Hippocampal formation (tissue), 2 donors: ENCODE results near the gene NLGN1.

Experiments used
- DNase-seq, 2 donors: peaks; one replicate each; lab custom pipeline; 2025; lab: John Stamatoyannopoulos, UW

Gene NLGN1

GRCh38 chr3:173632945-173633344 is 235.4 kb downstream of the NLGN1 start:
- no peak for DNase-seq

- DNase-seq, result no peak
Measured at GRCh38 chr3:173635826-173636225, 238.3 kb downstream of the NLGN1 start.

- no peak for DNase-seq
Measured at GRCh38 chr3:173639098-173639497, 241.6 kb downstream of the NLGN1 start.

- DNase-seq, result no peak
Measured at GRCh38 chr3:173641696-173642095, 244.2 kb downstream of the NLGN1 start.

- no peak for DNase-seq
Measured at GRCh38 chr3:173644086-173645082, 246.8 kb downstream of the NLGN1 start.

- DNase-seq, result no peak
Measured at GRCh38 chr3:173650596-173650995, 253.1 kb downstream of the NLGN1 start.

- no peak for DNase-seq
Measured at GRCh38 chr3:173652093-173652492, 254.5 kb downstream of the NLGN1 start.

- DNase-seq, result no peak
Measured at GRCh38 chr3:173653781-173654180, 256.2 kb downstream of the NLGN1 start.

GRCh38 chr3:173659972-173660371 is 262.4 kb downstream of the NLGN1 start:
- no peak for DNase-seq

GRCh38 chr3:173660645-173661299 is 263.2 kb downstream of the NLGN1 start:
- no peak for DNase-seq

GRCh38 chr3:173663696-173664111 is 266.2 kb downstream of the NLGN1 start:
- DNase-seq, result no peak

- DNase-seq, result no peak
Measured at GRCh38 chr3:173676094-173676493, 278.6 kb downstream of the NLGN1 start.

- no peak for DNase-seq
Measured at GRCh38 chr3:173681188-173681678, 283.7 kb downstream of the NLGN1 start.

- DNase-seq, result no peak
Measured at GRCh38 chr3:173685456-173685855, 287.9 kb downstream of the NLGN1 start.

- no peak for DNase-seq
Measured at GRCh38 chr3:173688216-173688842, 290.8 kb downstream of the NLGN1 start.

- DNase-seq, result no peak
Measured at GRCh38 chr3:173690542-173691180, 293.1 kb downstream of the NLGN1 start.

GRCh38 chr3:173699353-173699752 is 301.8 kb downstream of the NLGN1 start:
- no peak for DNase-seq

GRCh38 chr3:173700336-173700735 is 302.8 kb downstream of the NLGN1 start:
- no peak for DNase-seq

- no peak for DNase-seq
Measured at GRCh38 chr3:173702561-173702960, 305.0 kb downstream of the NLGN1 start.

- DNase-seq, result no peak
Measured at GRCh38 chr3:173703771-173704170, 306.2 kb downstream of the NLGN1 start.

- no peak for DNase-seq
Measured at GRCh38 chr3:173706630-173707029, 309.1 kb downstream of the NLGN1 start.

GRCh38 chr3:173708191-173708590 is 310.6 kb downstream of the NLGN1 start:
- no peak for DNase-seq
